GM19351 (cell line): ENCODE results near the gene QRSL1.
"Not testable (repeated sequence)": the region's sequence is repeated elsewhere in the genome, so short reads cannot be mapped to it uniquely, and the experiment has no call there.

Experiments used
- ATAC-seq: cut with Tn5 transposase; IDR thresholded peaks from one replicate; pipeline ENCODE4 v1.9.1; 2021; ENCODE audit warnings: mild to moderate bottlenecking, moderate library complexity; ENCODE audit not compliant: unreplicated experiment

The QRSL1 gene

DNA sequence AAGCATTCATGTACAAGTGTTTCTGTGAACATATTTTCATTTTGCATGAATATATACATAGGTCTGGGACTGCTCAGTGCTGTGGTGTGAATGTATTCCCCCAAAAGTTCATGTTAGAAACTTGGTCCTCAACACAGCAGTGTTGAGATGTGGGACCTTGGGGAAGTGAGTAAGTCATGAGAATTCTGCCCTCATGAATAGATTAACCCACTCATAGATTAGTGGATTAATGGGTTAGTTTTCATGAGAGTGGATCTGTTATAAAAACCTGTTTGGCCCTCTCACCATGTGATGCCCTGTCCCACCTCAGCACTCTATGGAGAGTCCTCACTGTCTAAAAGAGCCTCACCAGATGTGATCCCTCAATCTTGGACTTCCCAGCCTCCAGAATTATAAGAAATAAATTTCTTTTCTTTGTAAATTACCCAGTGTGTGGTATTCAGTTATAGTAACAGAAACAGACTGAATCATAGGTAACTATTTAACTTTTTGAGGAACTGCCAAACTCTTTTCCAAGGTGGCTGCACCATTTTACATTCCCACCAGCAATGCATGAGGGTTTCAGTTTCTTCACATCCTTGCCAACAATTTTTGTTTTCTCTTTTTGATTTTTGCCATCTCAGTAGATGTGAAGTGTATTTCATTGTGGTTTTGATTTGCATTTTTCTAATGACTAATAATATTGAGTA is 45.3 kb downstream of the QRSL1 start:
- no peak for ATAC-seq

- no peak for ATAC-seq
Measured at GRCh38 chr6:106677282-106677681, 47.9 kb downstream of the QRSL1 start.

- no peak for ATAC-seq
Measured at GRCh38 chr6:106684011-106684410, 54.6 kb downstream of the QRSL1 start.

- no peak for ATAC-seq
Measured at GRCh38 chr6:106685833-106686232, 56.5 kb downstream of the QRSL1 start.

DNA sequence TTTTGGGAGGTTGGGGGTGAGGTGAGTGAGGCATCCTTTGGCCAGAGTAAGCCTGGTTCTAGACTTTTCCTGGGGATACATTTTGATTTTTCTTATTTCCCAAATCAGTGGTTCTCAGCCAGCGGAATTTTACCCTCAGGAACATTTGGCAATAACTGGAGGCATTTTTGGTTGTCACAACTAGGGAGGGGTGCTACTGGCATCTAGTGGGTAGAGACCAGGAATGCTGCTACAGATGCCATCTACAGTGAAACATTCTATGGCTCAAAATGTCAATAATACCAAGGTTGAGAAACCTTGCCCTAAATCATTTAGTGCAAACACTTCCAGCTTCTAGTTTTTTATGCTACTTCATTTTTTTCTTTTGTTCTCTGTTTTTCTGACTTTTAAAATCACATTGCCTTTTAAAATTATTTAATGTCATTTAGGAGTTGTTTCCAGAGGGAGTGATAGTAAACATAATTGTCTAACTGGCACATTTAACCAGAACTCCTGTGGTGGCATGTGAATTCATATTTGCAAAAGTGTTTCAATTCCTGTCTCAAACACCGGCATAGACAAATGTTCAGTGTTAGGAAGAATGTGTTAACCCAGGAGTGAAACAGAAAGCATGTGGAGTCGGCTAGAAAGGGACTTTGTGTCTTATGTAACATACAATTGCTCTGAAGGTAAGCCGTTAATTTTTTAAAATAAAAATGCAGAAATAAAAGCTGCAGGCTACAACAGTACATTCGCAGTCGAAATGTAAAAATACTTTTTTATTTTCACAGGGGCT is 59.0 kb downstream of the QRSL1 start:
- ATAC-seq, result no peak

DNA sequence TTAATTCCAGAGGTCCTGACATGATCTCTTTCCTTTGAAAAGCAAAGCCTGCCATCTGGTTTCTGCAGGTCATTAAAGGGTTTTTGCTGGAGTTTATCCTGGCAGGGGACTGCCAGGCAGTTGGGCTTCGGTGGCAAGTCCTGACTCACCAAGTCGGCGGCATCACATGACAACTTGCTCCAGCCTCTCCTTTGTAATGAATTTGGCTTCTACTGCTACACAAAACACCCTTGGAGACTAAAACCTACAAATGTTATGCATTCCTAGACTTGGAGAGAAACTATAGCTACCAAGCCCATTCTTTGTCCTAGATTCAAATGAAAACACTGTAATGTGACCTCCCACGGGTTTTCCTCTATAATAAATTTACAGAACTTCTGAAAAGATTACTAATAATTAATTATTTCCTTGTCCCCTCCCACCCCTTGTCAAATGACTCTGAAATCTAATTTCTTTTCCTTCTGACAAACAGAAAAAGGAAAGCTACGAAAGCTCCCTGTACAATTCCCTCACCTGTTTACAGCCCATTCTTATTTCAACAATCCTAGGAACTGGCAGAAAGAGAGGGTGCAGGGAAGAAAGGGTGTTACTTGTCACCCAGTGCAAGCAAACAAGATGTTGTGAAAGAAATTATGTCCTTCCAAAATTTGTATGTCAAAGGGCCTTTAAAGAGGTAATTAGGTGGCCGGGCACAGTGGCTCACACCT is 62.9 kb downstream of the QRSL1 start:
- no peak for ATAC-seq

GRCh38 chr6:106692819-106693208 is 63.4 kb downstream of the QRSL1 start:
- no peak for ATAC-seq

- no peak for ATAC-seq
Measured at GRCh38 chr6:106693418-106693817, 64.0 kb downstream of the QRSL1 start.

- ATAC-seq, result no peak
Measured at GRCh38 chr6:106694343-106694742, 65.0 kb downstream of the QRSL1 start.

- no peak for ATAC-seq
Measured at GRCh38 chr6:106700581-106700980, 71.2 kb downstream of the QRSL1 start.

DNA sequence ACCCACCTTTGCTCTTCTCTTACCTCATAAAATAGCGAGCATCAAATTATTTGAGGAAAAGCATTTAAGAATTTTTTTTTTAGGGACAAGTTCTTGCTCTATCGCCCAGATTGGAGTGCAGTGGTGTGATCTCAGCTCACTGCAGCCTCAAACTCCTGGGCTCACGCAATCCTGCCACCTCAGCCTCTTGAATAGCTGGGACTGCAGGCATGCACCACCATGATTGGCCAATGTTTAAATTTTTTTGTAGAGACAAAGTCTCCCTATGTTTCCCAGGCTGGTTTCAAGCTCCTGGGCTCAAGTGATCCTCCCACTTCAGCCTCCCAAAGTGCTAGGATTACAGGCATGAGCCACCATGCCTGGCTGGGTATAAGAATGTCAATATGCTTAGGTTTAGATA is 71.8 kb downstream of the QRSL1 start:
- ATAC-seq, result not testable (repeated sequence)

- ATAC-seq, result peak; percentile 32
Measured at GRCh38 chr6:106702046-106702445, 72.7 kb downstream of the QRSL1 start.

DNA sequence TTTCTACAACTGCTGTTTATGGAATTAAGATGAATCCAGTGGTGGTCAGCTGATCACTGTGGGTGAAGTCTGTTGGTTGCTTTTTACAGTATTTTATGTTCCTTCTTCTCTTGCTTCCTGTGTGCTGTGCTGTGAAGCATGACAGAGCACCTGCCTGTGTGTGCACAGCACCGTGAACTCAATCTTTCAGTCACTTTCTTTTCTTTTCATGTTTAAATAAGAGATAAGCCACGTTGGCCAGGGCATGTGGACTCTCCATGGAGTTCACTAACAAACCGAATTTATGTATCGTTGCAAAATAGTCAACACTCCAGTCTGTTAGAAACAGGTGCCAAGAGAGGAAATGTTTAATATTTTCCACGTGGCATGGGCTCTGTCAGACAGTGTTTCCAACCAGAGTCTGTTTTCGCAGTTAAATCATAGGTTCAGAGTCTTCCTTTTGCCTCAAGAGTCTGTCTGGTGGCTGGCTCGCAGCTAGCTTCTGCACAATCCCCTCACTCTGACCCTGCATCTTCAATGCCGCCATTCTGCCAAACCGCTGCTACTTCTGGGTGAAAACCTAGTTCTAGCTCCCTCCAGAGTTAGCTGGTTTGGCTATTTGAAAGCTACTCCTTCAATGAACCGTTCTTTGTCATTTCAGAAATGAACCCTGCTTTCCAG is 73.2 kb downstream of the QRSL1 start:
- peak; percentile 93 for ATAC-seq

- no peak for ATAC-seq
Measured at GRCh38 chr6:106704327-106704726, 74.9 kb downstream of the QRSL1 start.

- no peak for ATAC-seq
Measured at GRCh38 chr6:106705156-106705555, 75.8 kb downstream of the QRSL1 start.

DNA sequence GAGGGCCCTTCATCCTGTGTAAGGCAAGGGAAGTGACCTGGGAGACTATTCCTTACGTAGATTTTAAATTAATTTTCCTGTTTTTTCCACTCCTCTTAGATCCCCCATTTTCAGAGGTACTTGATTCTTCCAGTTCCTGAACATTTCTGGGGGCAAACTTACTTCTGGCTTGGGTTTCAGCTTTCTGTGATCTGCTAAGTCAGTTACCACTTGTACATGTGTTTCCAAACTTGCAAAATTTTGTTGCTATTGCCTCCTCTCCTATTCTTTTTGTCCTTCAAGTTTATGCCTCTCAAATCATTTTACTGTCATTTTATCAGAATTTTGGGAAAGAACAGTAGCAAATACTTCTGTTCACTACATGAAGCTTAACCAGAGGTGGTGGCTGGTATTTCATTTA is 81.2 kb downstream of the QRSL1 start:
- no peak for ATAC-seq

GRCh38 chr6:106714281-106714680 is 84.9 kb downstream of the QRSL1 start:
- no peak for ATAC-seq

- no peak for ATAC-seq
Measured at GRCh38 chr6:106715922-106716321, 86.5 kb downstream of the QRSL1 start.

DNA sequence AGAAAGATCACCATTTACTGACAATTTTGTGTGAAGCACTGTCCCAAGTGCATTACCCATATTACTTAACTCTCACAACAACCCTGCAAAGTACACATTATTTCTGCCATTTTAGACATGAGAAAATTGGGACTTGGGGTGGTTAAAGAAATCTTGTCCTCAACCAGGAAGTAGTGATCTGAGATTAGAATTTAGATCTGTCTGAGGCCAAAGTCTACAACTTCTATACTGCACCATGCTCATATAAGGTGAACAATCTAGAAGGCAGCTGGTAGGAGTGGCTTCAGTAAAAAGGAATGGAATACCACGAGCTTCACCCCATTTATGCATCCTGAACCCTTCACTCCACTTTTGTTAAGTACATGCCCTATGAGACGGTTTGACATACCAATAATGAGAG is 87.6 kb downstream of the QRSL1 start:
- ATAC-seq, result no peak
